ENCODE data around the gene H2BK1.

The H2BK1 gene

GRCh38 chr7:151226560-151226874 is 16.2 kb upstream of the H2BK1 start:
- H3K27ac ChIP-seq (ENCODE audit: low read length): peak overlapping the region; percentile 64
- H3K4me1 ChIP-seq (ENCODE audit: insufficient read depth, low read length): peaks cover 30% of the 10 kb centered on the region
- H3K36me3 ChIP-seq (ENCODE audit: insufficient read depth, low read length): peaks cover 42% of the 10 kb centered on the region
- no peaks in the 10 kb centered on the region for H3K9me3 ChIP-seq (ENCODE audit: insufficient read depth, low read length, severe bottlenecking)
- H3K4me2 ChIP-seq (ENCODE audit: insufficient read depth, low read length): peak overlapping the region; percentile 91
- no peak for DNase-seq
- no peak for TF ChIP-seq EZH2 (IDR thresholded peaks at IDR 0.05; ENCODE audit: borderline replicate concordance, low read depth, low read length, severe bottlenecking)
- TF ChIP-seq, protein P1, sequence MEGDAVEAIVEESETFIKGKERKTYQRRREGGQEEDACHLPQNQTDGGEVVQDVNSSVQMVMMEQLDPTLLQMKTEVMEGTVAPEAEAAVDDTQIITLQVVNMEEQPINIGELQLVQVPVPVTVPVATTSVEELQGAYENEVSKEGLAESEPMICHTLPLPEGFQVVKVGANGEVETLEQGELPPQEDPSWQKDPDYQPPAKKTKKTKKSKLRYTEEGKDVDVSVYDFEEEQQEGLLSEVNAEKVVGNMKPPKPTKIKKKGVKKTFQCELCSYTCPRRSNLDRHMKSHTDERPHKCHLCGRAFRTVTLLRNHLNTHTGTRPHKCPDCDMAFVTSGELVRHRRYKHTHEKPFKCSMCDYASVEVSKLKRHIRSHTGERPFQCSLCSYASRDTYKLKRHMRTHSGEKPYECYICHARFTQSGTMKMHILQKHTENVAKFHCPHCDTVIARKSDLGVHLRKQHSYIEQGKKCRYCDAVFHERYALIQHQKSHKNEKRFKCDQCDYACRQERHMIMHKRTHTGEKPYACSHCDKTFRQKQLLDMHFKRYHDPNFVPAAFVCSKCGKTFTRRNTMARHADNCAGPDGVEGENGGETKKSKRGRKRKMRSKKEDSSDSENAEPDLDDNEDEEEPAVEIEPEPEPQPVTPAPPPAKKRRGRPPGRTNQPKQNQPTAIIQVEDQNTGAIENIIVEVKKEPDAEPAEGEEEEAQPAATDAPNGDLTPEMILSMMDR (IDR thresholded peaks at IDR 0.05; ENCODE audit: borderline replicate concordance, extremely low read depth, low read length, poor library complexity, severe bottlenecking): no peak
- no peaks in the 10 kb centered on the region for H4K20me1 ChIP-seq (ENCODE audit: insufficient read depth, low read length)
- H3K4me3 ChIP-seq (ENCODE audit: low read depth in 1 of 2, low read length in 2 of 2): peak overlapping the region; percentile 63 to 93; a peak in 3 of 4 replicates
- ATAC-seq (ENCODE audit: insufficient read depth, low read depth): no peak; the same call in 2 of the 3 replicates
- peaks cover 23% of the 10 kb centered on the region for H3K79me2 ChIP-seq (ENCODE audit: insufficient read depth, low read length)
- peak overlapping the region; percentile 78 for H3K9ac ChIP-seq (ENCODE audit: low read depth, low read length)
- peak overlapping the region; percentile 91 for H2AFZ ChIP-seq (ENCODE audit: low read depth, low read length)
- H3K27me3 ChIP-seq (ENCODE audit: insufficient read depth, low read length, poor library complexity): no peaks in the 10 kb centered on the region

- Histone ChIP-seq H3K4me3 (ENCODE audit: low read depth in 1 of 2, low read length in 2 of 2) (peak overlapping the region; percentile 63 to 93; a peak in 3 of 4 replicates), H3K27me3 (ENCODE audit: insufficient read depth, low read length, poor library complexity) (no peaks in the 10 kb centered on the region), H3K9me3 (ENCODE audit: insufficient read depth, low read length, severe bottlenecking) (no peaks in the 10 kb centered on the region), H2AFZ (ENCODE audit: low read depth, low read length) (no peak overlapping the region), H3K9ac (ENCODE audit: low read depth, low read length) (peak overlapping the region; percentile 78), H3K4me1 (ENCODE audit: insufficient read depth, low read length) (peaks cover 26% of the 10 kb centered on the region), H3K36me3 (ENCODE audit: insufficient read depth, low read length) (peaks cover 45% of the 10 kb centered on the region), H4K20me1 (ENCODE audit: insufficient read depth, low read length) (no peaks in the 10 kb centered on the region), H3K79me2 (ENCODE audit: insufficient read depth, low read length) (peaks cover 23% of the 10 kb centered on the region), H3K4me2 (ENCODE audit: insufficient read depth, low read length) (peak overlapping the region; percentile 91), H3K27ac (ENCODE audit: low read length) (peak overlapping the region; percentile 64; the same call in 1 of the 2 replicates)
- DNase-seq (no peak), ATAC-seq (ENCODE audit: insufficient read depth, low read depth) (no peak)
- TF ChIP-seq, protein P1 (IDR thresholded peaks at IDR 0.05; ENCODE audit: borderline replicate concordance, extremely low read depth, low read length, poor library complexity, severe bottlenecking): no peak
- TF ChIP-seq EZH2 (IDR thresholded peaks at IDR 0.05; ENCODE audit: borderline replicate concordance, low read depth, low read length, severe bottlenecking): no peak
Measured at GRCh38 chr7:151225948-151226510, 15.7 kb upstream of the H2BK1 start.

DNA sequence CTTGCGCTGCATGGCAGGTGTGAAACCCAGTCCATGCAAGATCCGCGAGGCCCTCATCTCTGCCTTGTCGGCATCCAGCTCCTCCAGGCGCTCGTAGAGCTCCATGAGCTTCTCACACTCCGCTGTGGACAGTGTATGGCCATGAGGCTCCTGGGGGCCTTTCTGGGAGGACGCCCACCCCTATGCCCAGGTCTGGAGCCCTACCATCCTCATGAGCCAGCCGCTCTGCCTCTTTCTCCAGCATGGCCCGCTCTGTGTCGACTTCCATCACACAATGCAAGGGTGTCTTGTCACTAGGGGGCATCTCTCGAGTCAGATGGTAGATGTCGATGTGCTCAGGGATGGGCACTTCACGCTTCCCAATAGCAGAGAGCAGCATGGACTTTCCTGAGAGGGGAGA is 13.4 kb upstream of the H2BK1 start:
- H3K79me2 ChIP-seq (ENCODE audit: insufficient read depth, low read length): peaks cover 23% of the 10 kb centered on the region
- no peak overlapping the region for H3K27ac ChIP-seq (ENCODE audit: low read length)
- TF ChIP-seq, protein P1 (IDR thresholded peaks at IDR 0.05; ENCODE audit: borderline replicate concordance, extremely low read depth, low read length, poor library complexity, severe bottlenecking): peak; percentile 7
- TF ChIP-seq EZH2 (IDR thresholded peaks at IDR 0.05; ENCODE audit: borderline replicate concordance, low read depth, low read length, severe bottlenecking): no peak
- H3K9me3 ChIP-seq (ENCODE audit: insufficient read depth, low read length, severe bottlenecking): no peaks in the 10 kb centered on the region
- peaks cover 25% of the 10 kb centered on the region for H3K4me1 ChIP-seq (ENCODE audit: insufficient read depth, low read length)
- ATAC-seq (ENCODE audit: insufficient read depth, low read depth): no peak
- no peak overlapping the region for H2AFZ ChIP-seq (ENCODE audit: low read depth, low read length)
- H3K4me2 ChIP-seq (ENCODE audit: insufficient read depth, low read length): no peak overlapping the region
- H3K9ac ChIP-seq (ENCODE audit: low read depth, low read length): no peak overlapping the region
- no peaks in the 10 kb centered on the region for H4K20me1 ChIP-seq (ENCODE audit: insufficient read depth, low read length)
- DNase-seq: no peak
- H3K4me3 ChIP-seq (ENCODE audit: low read depth in 1 of 2, low read length in 2 of 2): no peak overlapping the region
- H3K36me3 ChIP-seq (ENCODE audit: insufficient read depth, low read length): peaks cover 66% of the 10 kb centered on the region
- H3K27me3 ChIP-seq (ENCODE audit: insufficient read depth, low read length, poor library complexity): no peaks in the 10 kb centered on the region

Measured in DND-41 (cell line).